NCI-H82 (cell line): Measurements from ENCODE around the gene CFD.
"Not testable (repeated sequence)": the region's sequence is repeated elsewhere in the genome, so short reads cannot be mapped to it uniquely, and the experiment has no call there.

Source experiments
- DNase-seq: peaks from one replicate; lab custom pipeline; 2025; lab: John Stamatoyannopoulos, UW

The CFD gene

DNA sequence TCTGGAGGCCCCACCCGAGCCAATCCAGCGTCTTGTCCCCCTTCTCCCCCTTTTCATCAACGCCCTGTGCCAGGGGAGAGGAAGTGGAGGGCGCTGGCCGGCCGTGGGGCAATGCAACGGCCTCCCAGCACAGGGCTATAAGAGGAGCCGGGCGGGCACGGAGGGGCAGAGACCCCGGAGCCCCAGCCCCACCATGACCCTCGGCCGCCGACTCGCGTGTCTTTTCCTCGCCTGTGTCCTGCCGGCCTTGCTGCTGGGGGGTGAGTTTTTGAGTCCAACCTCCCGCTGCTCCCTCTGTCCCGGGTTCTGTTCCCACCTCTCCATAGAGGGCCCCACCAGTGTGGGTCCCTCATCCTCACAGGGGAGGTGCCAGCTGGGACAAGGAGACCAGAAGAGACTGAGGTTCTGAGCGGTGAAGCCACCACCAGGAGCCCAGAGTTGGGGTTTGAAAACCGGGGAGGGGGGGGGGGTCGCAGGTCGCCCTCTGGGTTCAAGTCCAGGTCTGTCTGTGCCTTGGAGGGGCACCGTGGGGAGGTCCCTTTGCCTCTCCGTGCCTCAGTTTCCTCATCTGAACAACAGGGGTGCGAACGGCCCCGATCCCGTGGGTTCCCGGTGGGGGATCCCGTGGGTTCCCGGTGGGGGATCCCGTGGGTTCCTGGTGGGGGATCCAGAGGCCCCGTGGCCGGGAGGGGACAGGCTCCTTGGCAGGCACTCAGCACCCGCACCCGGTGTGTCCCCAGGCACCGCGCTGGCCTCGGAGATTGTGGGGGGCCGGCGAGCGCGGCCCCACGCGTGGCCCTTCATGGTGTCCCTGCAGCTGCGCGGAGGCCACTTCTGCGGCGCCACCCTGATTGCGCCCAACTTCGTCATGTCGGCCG is 7.1 kb upstream of the CFD start, which contains the start of gene ELANE:
Gene ELANE (plus strand): TSS at position 168 of the 878 bp plus-strand sequence. CDS start 26 bp downstream, at position 194.
- no peak for DNase-seq

DNA sequence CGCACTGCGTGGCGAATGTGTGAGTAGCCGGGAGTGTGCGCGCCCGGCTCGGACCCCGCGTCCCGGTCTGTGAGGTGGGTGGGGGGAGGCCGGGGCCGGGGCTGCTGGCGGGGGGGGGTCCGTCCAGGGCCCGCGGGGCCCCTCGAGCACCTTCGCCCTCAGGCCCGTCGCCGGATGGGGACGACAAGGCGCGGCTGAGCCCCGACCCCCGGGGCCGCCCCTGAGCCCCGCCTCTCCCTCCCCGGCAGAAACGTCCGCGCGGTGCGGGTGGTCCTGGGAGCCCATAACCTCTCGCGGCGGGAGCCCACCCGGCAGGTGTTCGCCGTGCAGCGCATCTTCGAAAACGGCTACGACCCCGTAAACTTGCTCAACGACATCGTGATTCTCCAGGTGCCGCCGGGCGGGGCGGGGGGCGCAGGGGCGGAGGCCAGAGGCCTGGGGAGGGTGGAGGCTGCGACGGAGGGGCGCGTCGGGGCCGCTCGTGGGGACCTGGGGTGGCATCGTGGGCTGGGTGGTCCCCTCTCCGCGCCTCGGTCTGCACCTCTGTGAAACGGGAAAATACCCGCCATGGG is 6.4 kb upstream of the CFD start:
- no peak for DNase-seq

DNA sequence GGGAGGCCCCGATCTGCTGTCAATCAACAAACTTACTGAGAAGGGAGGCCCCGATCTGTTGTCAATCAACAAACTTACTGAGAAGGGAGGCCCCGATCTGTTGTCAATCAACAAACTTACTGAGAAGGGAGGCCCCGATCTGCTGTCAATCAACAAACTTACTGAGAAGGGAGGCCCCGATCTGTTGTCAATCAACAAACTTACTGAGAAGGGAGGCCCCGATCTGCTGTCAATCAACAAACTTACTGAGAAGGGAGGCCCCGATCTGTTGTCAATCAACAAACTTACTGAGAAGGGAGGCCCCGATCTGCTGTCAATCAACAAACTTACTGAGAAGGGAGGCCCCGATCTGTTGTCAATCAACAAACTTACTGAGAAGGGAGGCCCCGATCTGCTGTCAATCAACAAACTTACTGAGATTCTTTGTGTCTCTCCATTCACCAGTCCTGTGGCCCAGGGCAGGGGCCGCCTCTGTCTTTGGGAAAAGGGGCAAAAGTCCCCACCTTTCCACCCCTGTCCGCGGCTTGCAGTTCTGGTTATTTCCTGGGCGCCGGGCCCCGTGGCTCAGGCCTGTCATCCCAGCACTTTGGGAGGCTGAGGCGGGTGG is 5.7 kb upstream of the CFD start:
- not testable (repeated sequence) for DNase-seq

DNA sequence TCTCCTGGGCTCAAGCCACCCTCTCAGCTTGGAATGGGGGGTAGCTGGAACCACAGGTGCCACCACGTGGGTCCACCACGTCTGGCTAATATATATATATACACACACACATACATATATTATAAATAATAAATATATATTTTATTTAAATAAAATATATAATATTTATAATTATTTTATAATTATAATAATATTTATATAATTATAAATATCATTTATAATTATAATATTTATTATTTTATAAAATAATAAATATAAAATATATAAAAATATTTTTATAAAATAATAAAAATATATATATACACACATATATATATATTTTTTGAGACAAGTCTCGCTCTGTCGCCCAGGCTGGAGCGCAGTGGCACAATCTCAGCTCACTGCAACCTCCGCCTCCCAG is 4.9 kb upstream of the CFD start:
- DNase-seq = peak; percentile 18

DNA sequence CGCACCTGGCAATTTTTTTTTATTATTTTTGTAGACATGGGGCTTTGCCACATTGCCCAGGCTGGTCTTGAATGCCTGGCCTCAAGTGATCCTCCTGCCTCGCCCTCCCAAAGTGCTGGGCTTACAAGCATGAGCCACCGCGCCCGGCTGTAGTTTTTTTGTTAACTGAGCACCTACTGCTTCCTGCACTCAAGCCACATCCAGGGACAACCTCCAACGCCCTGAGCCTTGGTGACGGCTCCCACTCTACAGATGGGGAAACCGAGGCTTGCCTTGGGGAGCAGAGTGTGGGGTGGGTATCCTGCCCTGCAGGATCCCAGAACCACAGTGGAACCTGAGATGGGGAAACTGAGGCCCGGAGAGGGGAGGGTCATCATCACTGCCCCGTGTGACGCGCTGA is 4.3 kb upstream of the CFD start:
- DNase-seq = no peak

DNA sequence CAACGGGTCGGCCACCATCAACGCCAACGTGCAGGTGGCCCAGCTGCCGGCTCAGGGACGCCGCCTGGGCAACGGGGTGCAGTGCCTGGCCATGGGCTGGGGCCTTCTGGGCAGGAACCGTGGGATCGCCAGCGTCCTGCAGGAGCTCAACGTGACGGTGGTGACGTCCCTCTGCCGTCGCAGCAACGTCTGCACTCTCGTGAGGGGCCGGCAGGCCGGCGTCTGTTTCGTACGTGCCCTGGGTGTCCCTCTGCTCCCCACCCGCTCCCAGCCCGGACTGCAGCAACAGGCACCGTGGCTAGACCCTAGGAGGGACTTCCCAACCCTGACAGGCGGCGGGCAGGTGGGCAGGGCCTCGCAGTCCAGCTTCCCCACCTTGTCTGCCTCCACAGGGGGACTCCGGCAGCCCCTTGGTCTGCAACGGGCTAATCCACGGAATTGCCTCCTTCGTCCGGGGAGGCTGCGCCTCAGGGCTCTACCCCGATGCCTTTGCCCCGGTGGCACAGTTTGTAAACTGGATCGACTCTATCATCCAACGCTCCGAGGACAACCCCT is 3.8 kb upstream of the CFD start:
- DNase-seq = no peak

DNA sequence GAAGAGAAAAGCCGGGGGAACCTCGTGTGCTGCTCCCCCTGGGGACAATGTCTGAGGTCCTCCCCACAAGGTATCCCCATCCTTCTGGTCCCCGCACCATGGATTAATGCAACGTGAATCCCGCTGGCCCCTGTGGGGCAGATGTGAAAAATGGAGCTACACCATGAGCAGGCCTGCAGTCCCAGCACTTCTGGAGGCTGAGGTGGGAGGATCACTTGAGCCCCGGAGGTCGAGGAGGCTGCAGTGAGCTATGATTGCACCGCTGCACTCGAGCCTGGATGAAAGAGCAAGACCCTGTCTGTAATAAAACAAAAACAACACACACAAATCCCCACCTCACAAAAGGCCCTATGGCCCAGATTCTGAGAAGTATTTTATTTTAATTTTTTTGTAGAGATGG is 1.2 kb upstream of the CFD start:
- no peak for DNase-seq

DNA sequence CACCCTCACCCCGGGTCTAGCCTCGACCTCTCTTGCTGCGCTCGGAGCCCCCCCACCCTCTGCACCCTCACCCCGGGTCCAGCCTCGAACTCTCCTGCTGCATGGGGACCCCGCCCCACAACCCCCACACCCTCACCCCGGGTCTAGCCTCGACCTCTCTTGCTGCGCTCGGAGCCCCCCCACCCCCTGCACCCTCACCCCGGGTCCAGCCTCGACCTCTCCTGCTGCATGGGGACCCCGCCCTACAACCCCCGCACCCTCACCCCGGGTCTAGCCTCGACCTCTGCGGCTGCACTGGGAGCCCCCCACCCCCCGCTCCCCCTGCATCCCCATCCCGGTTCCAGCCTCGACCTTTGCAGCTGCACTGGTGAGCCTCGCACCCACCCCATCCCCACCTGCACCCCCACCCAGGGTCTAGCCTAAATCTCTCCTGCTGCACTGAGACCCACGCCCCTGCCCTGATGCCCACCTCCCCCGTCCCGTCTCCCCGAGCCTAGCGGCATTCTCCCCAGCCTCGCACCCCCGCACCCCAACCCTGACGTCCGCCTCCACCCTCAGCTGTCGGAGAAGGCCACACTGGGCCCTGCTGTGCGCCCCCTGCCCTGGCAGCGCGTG is 1.8 kb downstream of the CFD start:
- no peak for DNase-seq

DNA sequence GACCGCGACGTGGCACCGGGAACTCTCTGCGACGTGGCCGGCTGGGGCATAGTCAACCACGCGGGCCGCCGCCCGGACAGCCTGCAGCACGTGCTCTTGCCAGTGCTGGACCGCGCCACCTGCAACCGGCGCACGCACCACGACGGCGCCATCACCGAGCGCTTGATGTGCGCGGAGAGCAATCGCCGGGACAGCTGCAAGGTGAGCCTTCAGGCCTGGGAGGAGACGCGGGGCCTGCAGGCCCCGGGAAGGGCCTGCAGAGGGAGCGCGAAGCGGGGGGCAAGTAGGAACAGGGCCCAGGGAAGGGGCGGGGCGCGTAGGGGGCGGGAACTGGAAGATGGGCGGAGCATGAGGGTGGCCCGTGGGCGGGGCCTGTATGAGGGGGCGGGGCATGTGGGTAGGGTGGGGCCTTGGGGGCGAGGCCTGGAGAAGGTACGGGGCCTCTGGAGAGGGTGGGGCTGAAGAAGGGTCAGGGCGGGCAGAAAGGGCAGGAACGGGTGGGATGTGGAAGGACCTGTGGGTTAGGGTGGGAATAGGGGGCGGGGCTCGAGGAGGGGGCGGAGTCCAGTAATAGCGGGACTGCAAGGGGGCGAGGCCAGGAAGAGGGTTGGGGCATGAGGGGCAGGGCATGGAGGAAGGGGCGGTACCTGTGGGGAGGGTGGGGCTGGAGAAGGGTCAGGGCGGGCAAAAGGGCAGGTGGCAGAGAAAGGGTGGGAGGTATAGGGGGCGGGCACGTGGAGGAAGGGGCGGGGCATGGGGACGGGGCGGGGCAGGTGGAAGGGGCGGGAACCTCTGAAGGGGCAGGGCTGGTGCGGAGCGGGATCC is 2.5 kb downstream of the CFD start:
- peak; percentile 93 for DNase-seq

DNA sequence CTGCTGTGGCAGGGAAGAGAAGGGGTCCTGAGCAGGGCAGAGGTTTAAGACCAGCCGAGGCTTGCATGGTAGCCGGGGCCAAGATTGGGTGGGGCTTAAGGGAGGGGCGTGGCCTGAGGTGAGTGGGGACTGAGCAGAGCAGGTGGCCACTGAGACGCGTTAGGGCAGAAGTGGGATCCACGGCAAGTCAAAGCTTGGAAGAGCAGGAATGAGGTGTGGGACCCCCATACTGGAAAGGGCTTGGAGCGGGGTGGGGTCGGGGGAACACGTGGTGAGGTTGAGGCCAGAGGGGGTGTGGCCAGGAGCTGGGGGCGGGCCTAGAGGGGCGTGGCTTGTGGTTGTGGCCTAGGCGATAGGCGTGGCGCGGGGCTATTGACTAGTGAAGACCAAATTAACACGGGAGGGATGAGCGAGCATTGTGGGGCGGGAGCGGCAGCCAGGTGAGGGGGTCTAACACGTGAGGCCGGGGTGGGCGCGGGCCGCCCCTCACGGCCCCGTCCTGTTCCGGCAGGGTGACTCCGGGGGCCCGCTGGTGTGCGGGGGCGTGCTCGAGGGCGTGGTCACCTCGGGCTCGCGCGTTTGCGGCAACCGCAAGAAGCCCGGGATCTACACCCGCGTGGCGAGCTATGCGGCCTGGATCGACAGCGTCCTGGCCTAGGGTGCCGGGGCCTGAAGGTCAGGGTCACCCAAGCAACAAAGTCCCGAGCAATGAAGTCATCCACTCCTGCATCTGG is 3.3 kb downstream of the CFD start:
- peak; percentile 74 for DNase-seq

DNA sequence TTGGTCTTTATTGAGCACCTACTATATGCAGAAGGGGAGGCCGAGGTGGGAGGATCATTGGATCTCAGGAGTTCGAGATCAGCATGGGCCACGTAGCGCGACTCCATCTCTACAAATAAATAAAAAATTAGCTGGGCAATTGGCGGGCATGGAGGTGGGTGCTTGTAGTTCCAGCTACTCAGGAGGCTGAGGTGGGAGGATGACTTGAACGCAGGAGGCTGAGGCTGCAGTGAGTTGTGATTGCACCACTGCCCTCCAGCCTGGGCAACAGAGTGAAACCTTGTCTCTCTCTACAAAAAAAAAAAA is 3.8 kb downstream of the CFD start:
- no peak for DNase-seq

DNA sequence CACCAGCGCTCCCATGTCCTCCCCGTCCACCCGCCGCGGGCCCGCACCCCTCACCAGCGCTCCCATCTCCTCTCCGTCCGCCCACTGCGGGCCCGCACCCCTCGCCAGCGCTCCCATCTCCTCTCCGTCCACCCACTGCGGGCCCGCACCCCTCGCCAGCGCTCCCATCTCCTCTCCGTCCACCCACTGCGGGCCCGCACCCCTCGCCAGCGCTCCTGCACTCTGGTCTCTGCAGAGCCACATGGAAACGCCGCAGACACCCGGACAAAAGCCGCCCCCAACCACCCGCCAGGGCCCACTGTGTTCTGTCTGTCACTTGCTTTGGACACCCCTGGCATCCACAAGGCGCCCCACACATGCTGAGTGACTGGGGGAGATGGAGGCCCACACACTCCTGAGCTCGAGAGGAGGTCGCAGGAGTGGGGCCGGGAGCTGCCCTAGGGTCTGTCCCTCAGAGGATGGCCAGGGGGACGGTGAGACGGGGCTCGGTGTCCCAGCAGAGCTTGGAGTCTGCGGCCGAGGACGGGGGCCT is 7.4 kb downstream of the CFD start:
- DNase-seq = no peak

DNA sequence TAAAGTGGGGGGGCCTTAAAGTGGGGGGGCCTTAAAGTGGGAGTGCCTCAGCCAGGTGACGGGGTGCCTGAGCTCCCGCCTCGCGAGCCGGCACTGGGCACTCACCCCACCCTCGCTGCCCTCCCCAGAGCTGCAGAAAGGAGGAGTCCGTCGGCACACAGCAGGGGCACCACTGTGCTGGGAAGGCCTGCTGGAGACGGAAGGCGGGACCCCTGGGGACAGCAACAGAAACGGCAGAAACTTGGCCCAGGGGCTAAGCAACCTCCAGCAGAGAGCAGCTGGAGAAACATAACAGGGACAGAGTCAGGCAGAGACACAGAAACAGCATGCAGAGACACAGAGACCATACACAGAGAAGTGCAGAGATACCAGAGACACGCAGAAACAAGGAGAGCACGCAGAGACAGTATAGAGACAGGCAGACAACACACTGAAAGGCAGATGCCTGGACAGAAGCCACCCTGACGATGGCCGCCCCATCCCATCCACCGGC is 7.9 kb downstream of the CFD start:
- no peak for DNase-seq

DNA sequence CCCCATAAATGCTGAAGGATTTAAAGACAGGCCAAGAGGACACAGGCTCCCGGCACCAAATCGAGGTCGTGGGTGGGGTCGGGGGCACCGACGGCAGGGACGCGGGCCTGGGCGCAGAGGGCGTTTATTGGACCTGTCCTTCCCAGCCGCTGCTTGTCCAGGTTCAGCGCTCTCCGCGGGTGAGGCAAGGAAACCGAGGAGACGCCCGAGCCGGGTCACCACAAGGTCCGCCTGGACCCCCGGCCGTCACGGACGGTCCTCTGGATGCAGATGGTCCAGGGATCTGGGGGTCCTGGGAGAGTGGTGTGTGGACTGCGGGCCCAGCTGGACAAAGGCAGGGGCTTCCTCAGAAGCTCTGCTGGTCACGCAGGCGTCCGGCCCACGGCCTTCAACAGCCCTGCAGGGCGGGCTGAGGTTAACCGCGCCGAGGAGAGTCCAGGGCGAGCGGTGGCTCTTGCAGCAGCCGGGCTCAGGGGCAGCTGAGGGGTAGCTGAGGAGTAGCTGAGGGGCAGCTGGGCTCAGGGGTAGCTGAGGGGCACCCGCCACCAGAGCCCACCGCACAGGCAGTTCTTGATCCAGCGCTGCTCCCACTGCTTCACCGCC is 8.5 kb downstream of the CFD start:
- no peak for DNase-seq

DNA sequence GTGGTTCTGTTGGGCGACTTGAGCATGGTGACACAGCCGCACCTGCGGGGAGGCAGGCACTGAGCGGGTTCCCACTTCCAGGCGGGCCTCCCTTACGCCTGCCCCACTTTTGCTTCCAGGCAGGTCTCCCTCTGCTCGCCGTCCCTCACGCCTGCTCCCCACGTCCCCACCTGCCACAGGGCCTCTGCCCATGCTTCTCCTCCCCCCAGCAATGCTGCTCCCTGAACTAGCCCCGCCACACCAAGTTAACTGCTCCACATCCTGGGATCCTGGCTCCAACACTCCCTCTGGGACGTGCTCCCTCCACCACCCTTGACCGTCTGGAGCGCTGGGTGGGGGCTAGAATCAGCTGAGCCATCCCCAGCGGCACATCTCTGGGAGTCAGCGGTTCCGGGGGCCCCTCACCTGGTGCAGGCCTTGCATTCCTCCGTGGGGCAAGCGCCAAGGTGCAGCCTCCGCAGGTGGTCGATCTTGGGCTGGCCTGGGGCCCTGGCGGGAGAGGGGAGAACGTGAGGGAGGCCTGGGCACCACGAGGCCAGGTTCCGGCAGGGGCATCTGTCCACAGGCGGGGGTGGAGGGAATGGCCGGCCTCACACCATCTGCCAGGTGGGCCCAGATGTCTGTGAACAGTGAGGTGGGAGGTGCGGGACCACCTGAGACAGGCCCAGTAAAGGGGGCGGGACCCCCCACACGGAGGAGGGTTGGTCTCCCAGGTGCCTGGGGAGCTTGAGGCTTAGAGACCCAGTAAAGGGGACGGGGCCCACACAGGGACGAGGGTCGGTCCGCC is 9.2 kb downstream of the CFD start:
- no peak for DNase-seq

DNA sequence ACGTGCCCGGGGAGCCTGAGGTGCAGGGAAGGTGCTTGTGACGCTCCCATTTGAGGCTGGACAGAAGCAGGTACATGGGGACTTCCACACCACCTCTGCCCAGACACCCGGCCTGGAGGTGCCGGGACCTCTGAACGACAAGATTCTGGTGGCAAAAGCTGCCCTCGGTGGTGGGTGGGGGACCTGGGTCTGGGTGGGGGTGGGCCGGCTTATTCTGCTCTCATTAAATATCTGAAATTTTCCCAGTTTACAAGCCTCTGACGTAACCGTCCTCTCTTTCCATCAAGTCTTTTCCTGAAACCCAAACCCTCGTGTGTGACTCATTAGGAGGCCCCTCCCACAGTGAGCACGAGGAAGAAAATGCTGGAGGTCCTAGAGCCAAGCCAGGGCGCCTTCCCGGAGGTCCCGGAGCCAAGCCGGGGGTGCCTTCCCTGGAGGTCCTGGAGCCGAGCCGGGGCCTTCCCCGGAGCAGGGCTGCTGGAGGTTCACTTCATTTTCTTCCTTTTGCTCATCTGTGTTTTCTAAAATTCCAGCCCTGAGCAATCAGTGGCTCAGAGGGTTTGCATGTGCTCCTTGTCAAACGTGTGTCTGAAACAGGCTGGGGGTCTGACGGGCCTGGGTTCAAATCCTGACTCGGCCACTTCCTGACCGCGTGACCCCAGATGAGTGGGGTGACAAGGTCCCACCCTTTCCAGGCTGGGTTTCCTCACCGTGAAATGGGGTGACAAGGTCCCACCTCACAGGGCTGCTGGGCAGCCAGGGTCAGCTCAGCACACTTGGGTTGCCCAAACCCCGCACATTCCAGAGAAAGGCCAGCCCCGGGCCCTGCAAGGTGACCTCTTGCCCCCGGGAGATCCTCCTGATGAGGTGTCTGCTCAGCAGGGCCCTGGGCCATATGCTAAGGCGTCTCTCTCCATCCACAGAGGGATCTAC is 10.0 kb downstream of the CFD start:
- DNase-seq = no peak

DNA sequence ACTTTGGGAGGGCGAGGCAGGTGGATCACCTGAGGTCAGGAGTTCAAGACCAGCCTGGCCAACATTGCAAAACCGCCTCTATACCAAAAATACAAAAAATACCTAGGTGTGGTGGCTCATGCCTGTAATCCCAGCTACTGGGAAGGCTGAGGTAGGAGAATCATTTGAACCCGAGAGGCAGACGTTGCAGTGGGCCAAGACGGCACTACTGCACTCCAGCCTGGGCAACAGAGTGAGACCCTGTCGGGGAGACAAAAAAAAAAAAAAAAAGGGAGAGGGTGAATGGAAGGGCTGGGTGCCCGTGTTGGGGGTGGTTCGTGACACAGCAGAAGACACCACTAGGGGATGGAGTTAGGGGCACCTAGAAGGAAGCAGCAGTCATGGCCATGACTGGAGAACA is 10.8 kb downstream of the CFD start:
- DNase-seq = no peak

DNA sequence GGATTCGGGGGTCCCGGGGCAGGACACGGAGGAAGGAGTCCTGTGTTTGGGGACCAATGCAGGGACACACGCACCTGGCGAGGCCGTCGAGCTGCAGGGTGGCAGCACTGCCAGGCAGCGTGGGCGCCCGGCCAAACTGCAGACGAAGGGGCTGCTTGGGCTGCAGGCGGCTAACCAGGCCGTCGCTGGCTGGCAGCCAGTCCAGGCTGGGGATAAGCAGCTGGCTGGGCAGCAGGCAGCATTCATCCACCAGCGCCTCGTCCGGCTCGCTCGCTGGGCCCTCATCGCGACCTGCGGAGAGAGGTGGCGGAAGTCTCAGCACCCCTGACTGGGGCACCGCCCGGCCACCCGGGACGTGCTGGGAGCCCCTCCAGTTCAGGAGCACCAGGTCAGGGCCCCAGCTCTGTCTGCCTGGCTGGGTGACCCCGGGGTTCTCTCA is 11.5 kb downstream of the CFD start:
- no peak for DNase-seq
